HG02798 (cell line): Measurements from ENCODE around the gene GPR160.

ENCODE experiments used
- ATAC-seq: cut with Tn5 transposase; IDR thresholded peaks from one replicate; pipeline ENCODE4 v1.9.1; 2021; ENCODE audit warnings: mild to moderate bottlenecking; ENCODE audit not compliant: unreplicated experiment, poor library complexity

GPR160 gene

DNA sequence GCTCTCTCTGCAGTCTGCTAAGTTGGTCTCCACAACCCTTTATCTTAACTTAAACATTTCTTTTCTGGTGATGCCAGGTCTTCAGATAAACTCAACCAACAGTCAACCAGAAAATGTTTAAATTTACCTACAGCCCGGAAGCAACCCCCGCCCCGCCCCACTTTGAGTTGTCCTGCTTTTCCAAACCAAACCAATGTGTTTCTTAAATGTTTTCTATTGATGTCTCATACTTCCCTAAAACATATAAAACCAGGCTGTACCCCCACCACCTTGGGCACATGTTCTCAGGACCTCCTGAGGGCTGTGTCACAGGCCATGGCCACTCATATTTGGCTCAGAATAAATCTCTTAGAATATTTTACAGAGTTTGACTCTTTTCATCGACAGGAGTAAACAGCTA lies 13.2 kb upstream of the GPR160 start:
- no peak for ATAC-seq

DNA sequence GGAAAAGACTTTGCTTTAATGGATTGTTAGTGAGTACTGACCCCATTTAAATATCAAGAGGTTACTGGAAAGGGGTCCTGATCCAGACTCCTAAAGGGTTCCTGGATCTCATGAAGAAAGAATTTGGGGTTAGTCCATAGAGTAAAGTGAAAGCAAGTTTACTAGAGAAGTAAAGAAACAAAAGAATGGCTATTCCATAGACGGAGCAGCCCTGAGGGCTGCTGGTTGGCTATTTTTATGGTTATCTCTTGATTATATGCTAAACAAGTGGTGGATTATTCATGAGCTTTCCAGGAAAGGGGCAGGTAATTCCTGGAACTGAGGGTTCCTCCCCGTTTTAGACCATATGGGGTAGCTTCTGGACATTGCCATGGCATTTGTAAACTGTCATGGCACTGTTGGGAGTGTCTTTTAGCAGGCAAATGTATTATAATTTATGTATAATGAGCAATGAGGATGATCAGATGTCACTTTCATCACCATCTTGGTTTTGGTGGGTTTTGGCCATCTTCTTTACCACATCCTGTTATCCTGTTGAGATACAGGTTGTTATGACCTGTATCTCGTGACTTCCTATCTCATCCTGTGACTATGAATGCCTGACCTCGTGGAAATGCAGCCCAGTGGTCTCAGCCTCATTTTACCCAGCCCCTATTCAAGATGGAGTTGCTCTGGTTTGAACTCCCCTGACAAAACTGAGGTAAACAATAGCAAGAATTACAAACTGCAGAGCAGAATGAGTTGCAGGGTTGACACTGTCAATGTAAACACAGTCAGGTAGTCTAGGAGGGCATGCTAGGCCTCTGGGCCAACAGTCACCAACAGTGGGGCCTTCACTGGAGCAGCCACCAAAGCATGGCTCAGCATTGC lies 10.3 kb upstream of the GPR160 start:
- ATAC-seq: no peak

- ATAC-seq: no peak
Observed at GRCh38 chr3:170033489-170033888, 4.3 kb upstream of the GPR160 start.

GRCh38 chr3:170038434-170039110 lies 777 bp downstream of the GPR160 start:
- ATAC-seq: peak; percentile 18

GRCh38 chr3:170040418-170040817 lies 2.6 kb downstream of the GPR160 start:
- ATAC-seq: no peak

GRCh38 chr3:170043506-170043905 lies 5.7 kb downstream of the GPR160 start:
- ATAC-seq: no peak

- no peak for ATAC-seq
Observed at GRCh38 chr3:170044271-170044670, 6.5 kb downstream of the GPR160 start.

DNA sequence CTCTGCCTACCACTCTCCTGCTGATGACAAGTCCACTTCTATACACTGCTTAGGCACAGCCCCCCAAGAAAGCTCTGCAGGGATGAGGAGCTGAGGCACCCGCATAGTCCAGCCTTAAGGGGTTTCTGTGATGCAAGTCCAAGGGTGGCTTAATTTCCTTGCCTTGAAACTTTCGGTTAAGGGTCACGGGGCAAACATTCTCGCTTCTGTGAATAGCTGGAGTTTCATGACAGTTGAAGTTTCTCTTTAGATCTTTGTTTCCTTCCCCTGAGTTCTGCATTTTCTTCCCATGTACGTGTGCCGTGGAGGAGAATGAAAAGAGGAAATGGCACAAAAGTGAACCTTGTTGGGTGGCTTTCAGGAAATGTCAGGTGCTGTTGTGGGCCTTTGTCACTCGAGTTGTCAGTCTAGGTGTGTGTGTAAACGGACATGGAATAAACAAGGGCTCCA lies 7.0 kb downstream of the GPR160 start:
- peak; percentile 83 for ATAC-seq

GRCh38 chr3:170046269-170047132 lies 8.7 kb downstream of the GPR160 start:
- no peak for ATAC-seq

DNA sequence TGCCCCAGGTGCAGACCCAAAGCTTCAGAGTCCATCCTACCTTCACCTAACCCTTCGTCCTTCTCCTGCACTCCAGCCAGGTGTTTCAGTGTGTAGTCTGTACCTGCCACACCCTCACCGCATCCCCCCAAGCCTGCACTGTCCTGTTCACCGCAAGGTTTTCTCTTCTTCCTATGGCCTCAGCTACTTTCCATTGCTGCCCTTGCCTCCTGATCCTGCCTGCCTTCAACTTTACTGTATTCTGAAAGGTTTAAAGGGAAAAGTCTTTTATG lies 9.3 kb downstream of the GPR160 start:
- ATAC-seq: no peak

- no peak for ATAC-seq
Observed at GRCh38 chr3:170049146-170050000, 11.6 kb downstream of the GPR160 start.

DNA sequence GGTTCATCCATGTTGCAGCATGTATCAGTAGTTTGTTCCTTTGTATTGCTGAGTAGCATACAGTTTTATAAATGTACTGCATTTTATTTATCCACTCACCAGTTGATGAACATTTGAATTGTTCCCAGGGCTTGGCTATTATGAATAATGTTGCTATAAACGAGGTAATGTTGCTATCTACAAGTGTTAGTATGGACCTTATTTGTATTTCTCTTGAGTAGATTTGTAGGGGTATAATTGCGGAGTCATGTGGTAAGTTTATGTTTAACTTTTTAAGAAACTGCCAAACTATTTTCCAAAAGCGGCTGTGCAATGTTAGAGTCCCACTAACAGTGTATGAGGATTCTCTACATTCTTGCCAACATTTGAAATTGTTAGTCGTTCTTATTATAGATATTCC lies 13.0 kb downstream of the GPR160 start:
- ATAC-seq: no peak

- no peak for ATAC-seq
Observed at GRCh38 chr3:170052398-170052797, 14.6 kb downstream of the GPR160 start.

GRCh38 chr3:170054204-170054603 lies 16.4 kb downstream of the GPR160 start:
- ATAC-seq: no peak

DNA sequence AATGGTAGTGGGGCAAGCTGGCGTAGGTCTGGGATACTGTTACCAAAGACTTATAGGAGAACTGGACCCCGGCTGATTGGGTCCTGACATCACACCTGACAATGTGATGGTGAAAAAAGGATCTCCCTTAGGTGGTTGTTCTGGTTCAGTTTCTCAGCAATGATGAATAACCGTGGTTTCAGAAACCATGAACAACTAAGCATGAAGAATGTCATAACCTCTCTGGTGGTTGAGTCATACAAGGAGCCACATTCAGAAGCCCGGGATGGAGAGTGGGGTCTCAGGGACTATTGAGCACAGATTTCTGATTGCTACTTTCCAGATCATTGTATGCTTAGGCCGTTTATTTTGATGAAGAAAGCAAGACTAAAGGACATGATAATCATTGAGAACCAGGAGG lies 17.4 kb downstream of the GPR160 start:
- ATAC-seq: peak; percentile 75

- ATAC-seq: peak; percentile 91
Observed at GRCh38 chr3:170056710-170057454, 19.1 kb downstream of the GPR160 start.

- no peak for ATAC-seq
Observed at GRCh38 chr3:170057550-170057949, 19.8 kb downstream of the GPR160 start.

DNA sequence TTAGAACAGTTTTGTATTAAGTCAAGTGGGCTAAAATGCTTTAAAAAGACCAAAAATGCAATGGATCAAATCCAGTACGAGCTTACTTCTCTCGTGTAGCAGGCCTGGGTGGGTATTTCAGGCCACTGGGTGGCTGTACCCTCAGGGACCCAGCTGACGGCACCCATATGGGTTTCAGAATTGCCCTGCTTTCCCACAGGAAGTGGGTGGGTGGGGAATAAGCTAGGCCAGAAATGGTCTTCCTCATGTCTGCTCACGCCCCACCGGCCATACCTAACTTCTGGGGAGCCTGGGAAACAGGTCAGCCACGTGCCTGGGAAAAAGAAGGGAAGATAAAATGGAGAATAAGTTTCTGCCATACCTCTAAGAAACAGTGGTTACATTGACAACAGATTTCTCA lies 20.3 kb downstream of the GPR160 start:
- no peak for ATAC-seq

DNA sequence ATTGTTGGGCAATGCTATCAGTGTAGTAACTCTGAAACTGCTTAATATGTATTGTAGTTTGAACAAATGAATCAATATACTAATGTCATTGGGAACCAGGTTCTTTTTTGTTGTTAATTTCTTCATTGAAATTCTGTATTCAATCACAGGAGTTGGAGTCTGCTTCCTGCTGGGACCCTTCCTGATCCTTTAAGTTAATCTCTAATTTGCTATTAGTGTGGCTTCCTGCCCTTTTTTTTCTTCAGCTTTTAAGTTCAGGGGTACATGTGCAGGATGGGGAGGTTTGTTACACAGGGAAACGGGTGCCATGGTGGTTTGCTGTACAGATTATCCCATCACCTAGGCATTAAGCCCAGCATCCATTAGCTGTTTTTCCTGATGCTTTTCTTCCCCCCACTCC lies 21.7 kb downstream of the GPR160 start:
- no peak for ATAC-seq
